K562 (cell line): ENCODE measurements around the gene NFYC. TPM values are rescaled to one million over a fixed set of nuclear protein-coding genes. Genes with fewer than 3 reads are reported as not detected.

Experiments
- ARNT ChIP-seq, 2 experiments: fragments of 450-650 bp; IDR thresholded peaks; 2 replicates each; pipeline ENCODE4 v1.6.1; 2016; ENCODE audit warnings: mild to moderate bottlenecking in 1 of 2
- BDP1 ChIP-seq: IDR thresholded peaks from 3 replicates; pipeline ENCODE4 v1.6.1; 2011; ENCODE audit not compliant: insufficient read length, insufficient read depth
- CBFA2T2 ChIP-seq: fragments of 450-650 bp; conservative IDR thresholded peaks from 2 replicates; pipeline ENCODE4 v1.6.1; 2017; ENCODE audit warnings: mild to moderate bottlenecking
- HDAC6 ChIP-seq: IDR thresholded peaks from 2 replicates; pipeline ENCODE4 v1.6.1; 2012; ENCODE audit warnings: low read depth, mild to moderate bottlenecking, control low read depth, inconsistent platforms, low read length, moderate library complexity
- HDGF ChIP-seq: fragments of 450-650 bp; IDR thresholded peaks from 2 replicates; pipeline ENCODE4 v1.6.1; 2016
- KLF10 ChIP-seq: fragments of 250-450 bp; sonication (Bioruptor Pico); IDR thresholded peaks from 2 replicates; pipeline ENCODE4 v1.6.1; 2021; ENCODE audit warnings: matching md5 sums
- RHOXF2B ChIP-seq: fragments of 250-450 bp; sonication (Bioruptor Pico); conservative IDR thresholded peaks from 2 replicates; pipeline ENCODE4 v1.5.1; 2021
- THRA ChIP-seq: fragments of 450-650 bp; IDR thresholded peaks from 2 replicates; pipeline ENCODE4 v1.6.1; 2017; ENCODE audit warnings: mild to moderate bottlenecking, moderate library complexity
- TSHZ1 ChIP-seq: fragments of 250-450 bp; sonication (Bioruptor Pico); IDR thresholded peaks from 2 replicates; pipeline ENCODE4 v1.4.0; 2020; ENCODE audit warnings: mild to moderate bottlenecking, moderate library complexity
- ZKSCAN3 ChIP-seq: fragments of 250-450 bp; sonication (Bioruptor Pico); IDR thresholded peaks from 2 replicates; pipeline ENCODE4 v1.4.0; 2020
- ZNF41 ChIP-seq: fragments of 250-450 bp; sonication (Bioruptor Pico); conservative IDR thresholded peaks from 2 replicates; pipeline ENCODE4 v1.4.0; 2020; ENCODE audit warnings: mild to moderate bottlenecking
- polyA plus RNA-seq, 8 experiments: library from polyadenylated mRNA; depleted of rRNA in 4 of 8; stranded (reverse) in 5 of 8; unstranded in 3 of 8; fragments of >200 nt; fragmentation: Nextera tagmentation in 2 of 8; fragmentation: Illumina TruSeq in 1 of 8; extraction: Ambion mirVana in 2 of 8; extraction: Trizol in 1 of 8; gene quantifications; 2 replicates each; pipeline versions ENCODE4 v1.2.1 to v1.2.3, GENCODE V29; 2011 to 2014; ENCODE audit warnings: inconsistent platforms in 1 of 8, missing spikeins in 1 of 8
- total RNA-seq, 7 experiments: library from RNA; depleted of rRNA in 6 of 7; stranded (reverse); fragments of >200 nt in 6 of 7; fragmentation: Illumina TruSeq in 2 of 7; extraction: Trizol in 2 of 7; gene quantifications; 2 replicates each; pipeline versions ENCODE4 v1.2.1 to v1.2.3, GENCODE V29; 2011 to 2021; ENCODE audit warnings: low replicate concordance in 1 of 7
- TF ChIP-seq, protein P1 (sequence below): sonication (generic); formaldehyde crosslinking; IDR thresholded peaks from 2 replicates; pipeline ENCODE4 v1.8.0; 2022; ENCODE audit warnings: mild to moderate bottlenecking, low read depth, missing genetic modification reagents
- TF ChIP-seq, protein P2 (sequence below), 2 experiments: IDR thresholded peaks; 2 replicates each; pipeline ENCODE4 v1.6.1; 2012; ENCODE audit warnings: improper control_type of control experiment in 2 of 2, low read depth in 2 of 2, low read length in 2 of 2, borderline replicate concordance in 1 of 2
- TF ChIP-seq, protein P3 (sequence below): fragments of 250-450 bp; sonication (Bioruptor Pico); IDR thresholded peaks from 2 replicates; pipeline ENCODE4 v1.5.0; 2020; ENCODE audit warnings: mild to moderate bottlenecking, borderline replicate concordance

The NFYC gene
- total and polyA plus RNA-seq, 9 of the 15 experiments (the other 6 are each of a cell fraction or from before 2014, with no cell fraction given): 4.8 to 59.8 (median 41.1) TPM

DNA sequence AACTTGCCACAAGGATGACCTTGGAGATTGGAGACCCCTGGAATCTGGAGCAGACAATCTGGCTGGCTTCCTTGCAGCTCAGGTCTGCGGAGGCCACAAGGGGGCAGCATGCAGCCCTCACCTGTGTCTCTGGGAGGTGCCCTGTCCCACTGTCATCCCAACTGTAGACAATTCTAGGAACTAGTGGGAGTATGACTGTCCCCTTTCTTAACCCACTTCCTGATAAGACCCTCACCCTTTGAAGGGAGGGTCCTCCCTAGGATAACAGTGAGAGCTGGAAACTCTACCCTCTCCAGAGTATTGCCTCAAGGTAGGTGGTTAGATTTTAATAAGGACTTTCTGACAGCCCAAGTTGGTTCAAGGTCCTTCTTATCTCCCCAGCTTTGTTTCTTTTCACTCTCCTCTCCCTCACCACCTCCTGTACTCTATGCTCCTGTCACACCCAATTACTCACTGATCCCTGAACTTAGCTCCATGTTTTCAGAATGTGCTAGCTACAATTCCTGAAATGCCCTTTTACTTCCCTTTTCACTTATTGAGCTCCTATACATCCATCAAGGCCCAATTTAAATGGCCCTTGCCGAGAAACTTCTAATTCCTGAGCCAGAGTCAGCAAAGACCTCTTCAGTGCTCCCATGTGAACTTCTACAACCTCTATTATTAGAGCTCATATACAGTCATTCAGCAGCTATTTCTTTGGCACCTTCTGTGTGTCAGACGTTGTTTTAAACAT, 82.9 kb downstream of the NFYC start (continued):
- TF ChIP-seq, protein P1, sequence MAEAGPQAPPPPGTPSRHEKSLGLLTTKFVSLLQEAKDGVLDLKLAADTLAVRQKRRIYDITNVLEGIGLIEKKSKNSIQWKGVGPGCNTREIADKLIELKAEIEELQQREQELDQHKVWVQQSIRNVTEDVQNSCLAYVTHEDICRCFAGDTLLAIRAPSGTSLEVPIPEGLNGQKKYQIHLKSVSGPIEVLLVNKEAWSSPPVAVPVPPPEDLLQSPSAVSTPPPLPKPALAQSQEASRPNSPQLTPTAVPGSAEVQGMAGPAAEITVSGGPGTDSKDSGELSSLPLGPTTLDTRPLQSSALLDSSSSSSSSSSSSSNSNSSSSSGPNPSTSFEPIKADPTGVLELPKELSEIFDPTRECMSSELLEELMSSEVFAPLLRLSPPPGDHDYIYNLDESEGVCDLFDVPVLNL: no peak
- TF ChIP-seq THRA (no peak), HDAC6 (no peak), TSHZ1 (CRISPR knock-in tag) (no peak), KLF10 (CRISPR knock-in tag) (no peak), HDGF (0 out of 2 replicates have a peak, but pooled peaks have one; percentile 72), ARNT (IDR thresholded peaks at IDR 0.05) (0 out of 4 replicates have a peak, but pooled peaks of 1 of the 2 experiments have one; percentile 43), ZNF41 (no peak), BDP1 (no peak), RHOXF2B (CRISPR knock-in tag) (no peak), CBFA2T2 (no peak), ZKSCAN3 (CRISPR knock-in tag) (no peak)
- TF ChIP-seq, protein P2, sequence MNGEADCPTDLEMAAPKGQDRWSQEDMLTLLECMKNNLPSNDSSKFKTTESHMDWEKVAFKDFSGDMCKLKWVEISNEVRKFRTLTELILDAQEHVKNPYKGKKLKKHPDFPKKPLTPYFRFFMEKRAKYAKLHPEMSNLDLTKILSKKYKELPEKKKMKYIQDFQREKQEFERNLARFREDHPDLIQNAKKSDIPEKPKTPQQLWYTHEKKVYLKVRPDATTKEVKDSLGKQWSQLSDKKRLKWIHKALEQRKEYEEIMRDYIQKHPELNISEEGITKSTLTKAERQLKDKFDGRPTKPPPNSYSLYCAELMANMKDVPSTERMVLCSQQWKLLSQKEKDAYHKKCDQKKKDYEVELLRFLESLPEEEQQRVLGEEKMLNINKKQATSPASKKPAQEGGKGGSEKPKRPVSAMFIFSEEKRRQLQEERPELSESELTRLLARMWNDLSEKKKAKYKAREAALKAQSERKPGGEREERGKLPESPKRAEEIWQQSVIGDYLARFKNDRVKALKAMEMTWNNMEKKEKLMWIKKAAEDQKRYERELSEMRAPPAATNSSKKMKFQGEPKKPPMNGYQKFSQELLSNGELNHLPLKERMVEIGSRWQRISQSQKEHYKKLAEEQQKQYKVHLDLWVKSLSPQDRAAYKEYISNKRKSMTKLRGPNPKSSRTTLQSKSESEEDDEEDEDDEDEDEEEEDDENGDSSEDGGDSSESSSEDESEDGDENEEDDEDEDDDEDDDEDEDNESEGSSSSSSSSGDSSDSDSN (IDR thresholded peaks at IDR 0.05; ENCODE audit: borderline replicate concordance in 1 of 2, low read depth in 2 of 2, low read length in 2 of 2): no peak
- TF ChIP-seq, protein P3, sequence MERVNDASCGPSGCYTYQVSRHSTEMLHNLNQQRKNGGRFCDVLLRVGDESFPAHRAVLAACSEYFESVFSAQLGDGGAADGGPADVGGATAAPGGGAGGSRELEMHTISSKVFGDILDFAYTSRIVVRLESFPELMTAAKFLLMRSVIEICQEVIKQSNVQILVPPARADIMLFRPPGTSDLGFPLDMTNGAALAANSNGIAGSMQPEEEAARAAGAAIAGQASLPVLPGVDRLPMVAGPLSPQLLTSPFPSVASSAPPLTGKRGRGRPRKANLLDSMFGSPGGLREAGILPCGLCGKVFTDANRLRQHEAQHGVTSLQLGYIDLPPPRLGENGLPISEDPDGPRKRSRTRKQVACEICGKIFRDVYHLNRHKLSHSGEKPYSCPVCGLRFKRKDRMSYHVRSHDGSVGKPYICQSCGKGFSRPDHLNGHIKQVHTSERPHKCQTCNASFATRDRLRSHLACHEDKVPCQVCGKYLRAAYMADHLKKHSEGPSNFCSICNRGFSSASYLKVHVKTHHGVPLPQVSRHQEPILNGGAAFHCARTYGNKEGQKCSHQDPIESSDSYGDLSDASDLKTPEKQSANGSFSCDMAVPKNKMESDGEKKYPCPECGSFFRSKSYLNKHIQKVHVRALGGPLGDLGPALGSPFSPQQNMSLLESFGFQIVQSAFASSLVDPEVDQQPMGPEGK (CRISPR knock-in tag): no peak
